Astrocyte of the spinal cord (primary cell): Measurements from ENCODE around the gene GSTM4.

Experiments used
- DNase-seq: peaks from one replicate; pipeline ENCODE4 v3.0.0; 2011; ENCODE audit warnings: low read depth, low spot score
- H3K4me3 ChIP-seq: 2 replicates; pipeline ENCODE4 v1.5.1; 2011; ENCODE audit warnings: low read depth, mild to moderate bottlenecking, low read length, moderate library complexity
- in situ Hi-C: cut with HindIII; loops from 2 replicates; pipeline ENCODE4 v1.10.0; 2017; ENCODE audit warnings: low sequenced_read_pairs
- TF ChIP-seq, protein P1 (sequence below): IDR thresholded peaks from 2 replicates; pipeline ENCODE4 v1.5.1; 2012; ENCODE audit warnings: low read depth, mild to moderate bottlenecking, low read length, inconsistent platforms

The GSTM4 gene

DNA sequence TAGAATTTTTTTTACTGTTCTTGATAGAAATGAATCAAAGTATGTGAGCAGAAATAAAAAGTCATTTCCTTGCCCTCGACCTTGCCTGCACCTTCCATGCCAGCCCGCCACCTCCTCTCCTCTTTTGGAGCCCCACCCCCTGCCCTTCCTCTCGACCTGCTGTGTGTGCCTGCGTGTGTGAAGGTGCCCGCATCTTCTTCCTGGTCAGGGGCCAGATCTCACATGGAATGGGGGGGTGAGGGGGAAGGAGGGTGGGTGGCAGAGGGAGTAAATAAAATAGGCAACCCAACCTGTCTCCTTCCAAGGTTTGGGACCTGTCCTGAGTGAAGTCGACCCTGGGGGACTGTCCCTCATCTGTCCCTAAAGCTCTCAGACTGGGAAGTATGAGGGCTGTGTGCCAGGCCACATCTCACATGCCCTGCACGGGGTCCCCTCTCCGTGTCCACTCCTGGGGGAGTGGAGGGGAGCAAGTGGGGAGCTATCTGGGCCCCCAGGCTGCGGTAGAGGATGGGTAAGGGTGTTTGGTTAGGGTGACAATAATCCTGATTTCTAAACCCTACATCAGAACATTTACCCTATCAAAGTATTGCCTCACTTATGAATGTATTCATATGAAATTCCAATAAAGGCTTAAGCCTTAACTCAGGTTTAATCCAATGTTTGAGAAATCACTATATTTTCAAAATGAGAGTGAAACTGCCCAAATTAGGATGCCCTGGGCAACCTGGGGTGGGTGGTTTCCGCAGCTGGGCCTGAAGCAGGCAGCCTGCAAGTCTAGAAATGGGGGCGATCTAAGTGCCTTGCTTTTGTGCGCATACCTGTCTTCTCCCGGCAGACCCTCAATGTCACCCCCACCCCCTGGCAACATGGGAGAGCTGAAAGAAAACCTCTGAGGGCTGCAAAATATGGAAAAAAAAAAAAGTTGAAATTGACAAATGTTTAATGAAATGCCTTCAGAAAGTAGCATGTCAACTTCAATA, 20.8 kb upstream of the GSTM4 start:
- no peak for DNase-seq

DNA sequence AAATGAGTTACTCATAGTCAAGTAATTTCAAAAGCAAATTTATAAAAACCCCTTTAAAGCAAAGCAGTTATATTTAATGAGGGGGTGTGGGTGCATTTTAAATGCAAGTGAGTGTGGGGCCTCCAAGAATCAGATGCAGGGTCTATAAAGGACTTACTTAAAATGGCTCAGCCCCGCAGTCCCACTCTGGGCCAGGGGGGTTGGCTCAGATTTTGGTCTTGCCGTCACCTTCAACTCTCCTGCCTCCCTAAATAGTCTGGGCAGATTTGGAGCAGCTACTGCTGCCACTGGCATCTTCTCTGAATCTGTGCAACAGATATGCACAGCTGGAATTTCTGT, 20.1 kb upstream of the GSTM4 start:
- no peak for DNase-seq
- H3K4me3 ChIP-seq = no peak overlapping the region

More for the DNA sequence above, 20.8 kb upstream of the GSTM4 start:
- in situ Hi-C loops = no loop called here
- no peak overlapping the region for H3K4me3 ChIP-seq
- TF ChIP-seq, protein P1, sequence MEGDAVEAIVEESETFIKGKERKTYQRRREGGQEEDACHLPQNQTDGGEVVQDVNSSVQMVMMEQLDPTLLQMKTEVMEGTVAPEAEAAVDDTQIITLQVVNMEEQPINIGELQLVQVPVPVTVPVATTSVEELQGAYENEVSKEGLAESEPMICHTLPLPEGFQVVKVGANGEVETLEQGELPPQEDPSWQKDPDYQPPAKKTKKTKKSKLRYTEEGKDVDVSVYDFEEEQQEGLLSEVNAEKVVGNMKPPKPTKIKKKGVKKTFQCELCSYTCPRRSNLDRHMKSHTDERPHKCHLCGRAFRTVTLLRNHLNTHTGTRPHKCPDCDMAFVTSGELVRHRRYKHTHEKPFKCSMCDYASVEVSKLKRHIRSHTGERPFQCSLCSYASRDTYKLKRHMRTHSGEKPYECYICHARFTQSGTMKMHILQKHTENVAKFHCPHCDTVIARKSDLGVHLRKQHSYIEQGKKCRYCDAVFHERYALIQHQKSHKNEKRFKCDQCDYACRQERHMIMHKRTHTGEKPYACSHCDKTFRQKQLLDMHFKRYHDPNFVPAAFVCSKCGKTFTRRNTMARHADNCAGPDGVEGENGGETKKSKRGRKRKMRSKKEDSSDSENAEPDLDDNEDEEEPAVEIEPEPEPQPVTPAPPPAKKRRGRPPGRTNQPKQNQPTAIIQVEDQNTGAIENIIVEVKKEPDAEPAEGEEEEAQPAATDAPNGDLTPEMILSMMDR = no peak

DNA sequence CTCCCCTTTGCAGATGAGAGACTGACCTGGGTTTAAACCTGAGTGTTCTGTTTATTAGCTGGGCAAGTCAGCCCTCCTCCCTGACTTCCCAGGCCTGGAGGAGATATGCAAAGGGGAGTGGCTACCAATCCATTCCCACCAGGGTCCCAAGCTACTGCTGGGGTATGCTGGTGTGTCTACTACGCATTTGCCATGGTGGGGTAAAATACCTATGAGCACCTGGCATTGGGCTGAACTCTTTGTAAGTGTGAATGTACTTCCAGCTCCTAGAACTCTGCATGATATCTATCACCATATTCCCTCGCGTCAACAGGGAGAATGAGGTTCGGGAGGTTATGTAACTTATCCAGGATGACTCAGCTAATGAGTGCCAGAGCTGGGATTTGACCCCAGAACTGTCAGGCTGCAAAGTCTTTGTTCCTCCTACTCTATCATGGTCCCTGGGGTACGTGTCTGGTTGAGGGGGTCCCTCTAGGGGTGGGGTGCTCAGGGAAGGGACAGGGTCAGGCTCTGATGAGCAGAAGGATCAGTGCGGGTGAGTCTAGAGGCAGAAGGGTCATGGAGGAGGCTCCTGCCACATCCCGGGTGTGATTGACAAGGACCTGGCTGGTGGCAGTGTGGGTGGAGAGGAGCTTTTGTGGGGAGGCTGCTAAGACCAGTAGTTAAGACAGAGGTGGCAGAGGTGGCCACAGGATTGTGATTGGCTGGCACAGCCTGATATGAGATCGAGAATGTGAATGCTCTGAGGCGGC, 19.5 kb upstream of the GSTM4 start:
- TF ChIP-seq, protein P1 = no peak
- DNase-seq = peak; percentile 40
- H3K4me3 ChIP-seq = no peak overlapping the region
- in situ Hi-C loops = no loop called here

More for the DNA sequence above, 20.1 kb upstream of the GSTM4 start:
- in situ Hi-C loops = no loop called here
- TF ChIP-seq, protein P1 = no peak

DNA sequence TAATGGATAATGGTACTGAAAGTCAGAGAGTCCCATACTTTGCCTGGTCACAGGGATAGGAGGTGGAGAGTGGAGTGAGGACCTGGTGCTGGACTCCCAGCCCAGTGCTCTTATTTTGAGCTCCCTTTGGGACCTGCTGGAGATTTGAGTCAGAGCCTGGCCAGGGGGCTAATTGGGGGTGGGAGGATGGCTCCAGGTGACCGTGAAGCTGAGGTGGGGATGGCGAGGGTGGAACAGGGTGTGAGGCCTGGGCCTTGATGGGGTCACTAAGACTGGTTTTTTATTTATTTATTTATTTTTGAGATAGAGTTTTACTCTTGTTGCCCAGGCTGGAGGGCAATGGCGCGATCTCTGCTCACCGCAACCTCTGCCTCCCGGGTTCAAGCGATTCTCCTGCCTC, 18.5 kb upstream of the GSTM4 start:
- no peak for DNase-seq
- TF ChIP-seq, protein P1 = no peak
- H3K4me3 ChIP-seq = no peak overlapping the region
- in situ Hi-C loops = no loop called here

DNA sequence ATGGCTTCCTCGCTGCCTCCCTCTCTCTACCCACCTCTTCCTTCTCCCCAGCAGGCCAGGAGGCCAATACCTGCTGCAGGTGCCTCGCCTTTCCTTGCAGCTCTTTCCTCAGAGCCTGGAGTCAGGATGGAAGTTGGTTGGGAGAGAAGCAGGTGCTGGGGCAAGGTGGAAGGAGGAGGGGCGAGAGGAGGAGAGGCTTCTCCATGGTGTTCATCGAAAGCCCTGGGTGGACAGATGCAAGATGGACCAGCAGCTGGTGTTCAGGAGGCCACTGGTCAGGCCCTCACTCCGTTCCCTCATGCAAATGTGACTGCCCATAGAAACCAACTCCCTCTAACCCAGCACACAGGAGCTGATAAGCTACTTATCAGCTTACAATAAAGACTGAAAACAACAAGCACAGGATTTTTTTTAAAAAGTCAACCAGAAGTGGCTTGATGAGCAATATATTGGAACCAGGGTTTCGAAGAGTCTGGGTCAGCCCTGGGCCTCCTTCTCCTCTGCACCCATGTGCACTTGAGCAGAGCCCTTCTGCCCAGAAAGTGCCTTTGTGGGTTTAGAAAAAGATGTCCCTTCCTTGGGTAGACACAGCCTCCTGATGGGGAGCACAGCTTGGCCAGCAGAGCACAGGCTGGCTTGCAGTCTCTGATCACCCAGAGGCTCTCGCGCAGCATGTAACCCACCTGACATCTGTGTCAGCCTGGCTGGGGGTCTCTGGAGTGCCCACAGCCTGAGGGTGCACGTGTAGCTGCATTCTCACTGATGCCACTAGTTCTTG, 16.6 kb upstream of the GSTM4 start:
- TF ChIP-seq, protein P1 = no peak
- in situ Hi-C loops = no loop called here
- no peak overlapping the region for H3K4me3 ChIP-seq
- DNase-seq = no peak

DNA sequence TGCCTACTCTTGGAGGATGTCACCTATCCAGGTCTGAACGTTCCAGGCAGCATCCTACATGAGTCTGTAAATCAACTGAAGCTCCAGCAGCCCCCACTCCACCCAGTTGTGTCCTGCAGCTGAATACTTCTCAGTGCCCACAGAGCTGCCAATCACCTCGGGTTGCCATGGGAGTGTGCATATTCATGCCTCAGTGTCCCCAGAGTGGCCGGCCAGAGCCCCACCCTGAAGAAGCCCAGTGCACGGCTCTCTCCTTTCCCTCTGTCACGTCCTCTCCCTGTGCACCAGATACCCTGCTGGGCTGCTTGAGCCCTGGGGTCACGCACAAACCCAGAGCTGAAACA, 16.1 kb upstream of the GSTM4 start:
- DNase-seq = no peak
- TF ChIP-seq, protein P1 = no peak
- no peak overlapping the region for H3K4me3 ChIP-seq
- in situ Hi-C loops = loop anchor here (10.0 kb wide), 1 partner anchor 135 kb away; no protein-coding TSS in a partner anchor
